ENCODE data around the gene PGF.

DNA sequence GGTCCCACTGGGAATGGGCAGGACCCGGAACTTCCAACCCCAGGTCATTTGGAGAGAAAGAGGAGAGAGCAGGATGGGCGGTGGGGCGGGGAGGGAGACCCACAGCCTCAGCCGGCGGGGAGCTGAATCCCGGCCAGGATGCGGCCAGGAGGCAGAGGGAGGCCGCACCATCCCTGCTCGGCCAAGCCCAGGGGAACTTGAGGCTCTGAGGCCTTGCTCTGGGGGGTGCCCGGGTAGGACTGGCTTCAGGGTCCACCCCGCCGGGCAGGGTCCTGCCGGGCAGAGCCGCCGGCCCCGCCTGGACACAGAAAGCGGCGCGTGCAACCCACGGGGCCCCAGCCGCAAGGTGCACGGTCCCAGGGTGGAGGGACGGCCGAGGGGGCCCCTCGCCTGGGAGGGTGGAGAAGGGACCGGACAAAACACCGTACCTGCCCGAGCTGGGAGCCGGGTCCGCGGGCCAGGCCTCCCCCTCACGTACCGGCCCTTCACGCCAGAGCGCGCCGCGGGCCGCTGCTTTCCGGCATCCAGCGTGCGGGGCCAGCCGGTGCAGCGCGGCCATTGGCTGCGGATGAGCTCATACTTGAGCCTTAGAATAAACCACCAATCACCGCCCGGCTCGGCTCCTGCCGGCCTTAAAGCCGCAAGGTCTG, 32.5 kb downstream of the PGF start, which contains the start of gene RPS6KL1:
- TF ChIP-seq, protein P1, sequence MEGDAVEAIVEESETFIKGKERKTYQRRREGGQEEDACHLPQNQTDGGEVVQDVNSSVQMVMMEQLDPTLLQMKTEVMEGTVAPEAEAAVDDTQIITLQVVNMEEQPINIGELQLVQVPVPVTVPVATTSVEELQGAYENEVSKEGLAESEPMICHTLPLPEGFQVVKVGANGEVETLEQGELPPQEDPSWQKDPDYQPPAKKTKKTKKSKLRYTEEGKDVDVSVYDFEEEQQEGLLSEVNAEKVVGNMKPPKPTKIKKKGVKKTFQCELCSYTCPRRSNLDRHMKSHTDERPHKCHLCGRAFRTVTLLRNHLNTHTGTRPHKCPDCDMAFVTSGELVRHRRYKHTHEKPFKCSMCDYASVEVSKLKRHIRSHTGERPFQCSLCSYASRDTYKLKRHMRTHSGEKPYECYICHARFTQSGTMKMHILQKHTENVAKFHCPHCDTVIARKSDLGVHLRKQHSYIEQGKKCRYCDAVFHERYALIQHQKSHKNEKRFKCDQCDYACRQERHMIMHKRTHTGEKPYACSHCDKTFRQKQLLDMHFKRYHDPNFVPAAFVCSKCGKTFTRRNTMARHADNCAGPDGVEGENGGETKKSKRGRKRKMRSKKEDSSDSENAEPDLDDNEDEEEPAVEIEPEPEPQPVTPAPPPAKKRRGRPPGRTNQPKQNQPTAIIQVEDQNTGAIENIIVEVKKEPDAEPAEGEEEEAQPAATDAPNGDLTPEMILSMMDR (IDR thresholded peaks at IDR 0.05) = no peak
- TF ChIP-seq POLR2AphosphoS5 (IDR thresholded peaks at IDR 0.05) = peak; percentile 19 to 63 (median 23)
